Hematopoietic multipotent progenitor cell treated with erythropoietin and hydrocortisone succinate and interleukin-3 and kit ligand, for 15 days (in vitro differentiated cells): ENCODE results near the gene TMEM51.

Experiments
- DNase-seq: peaks from one replicate; pipeline ENCODE4 v3.0.0-alpha.2; 2015; ENCODE audit warnings: low spot score

TMEM51 gene

GRCh38 chr1:15246960-15247614 lies 93.5 kb downstream of the TMEM51 start, which contains the start of gene FHAD1:
Gene FHAD1 (plus strand): TSS chr1:15247223. CDS start chr1:15251785, 4,562 bp downstream.
- DNase-seq: peak; percentile 20

DNA sequence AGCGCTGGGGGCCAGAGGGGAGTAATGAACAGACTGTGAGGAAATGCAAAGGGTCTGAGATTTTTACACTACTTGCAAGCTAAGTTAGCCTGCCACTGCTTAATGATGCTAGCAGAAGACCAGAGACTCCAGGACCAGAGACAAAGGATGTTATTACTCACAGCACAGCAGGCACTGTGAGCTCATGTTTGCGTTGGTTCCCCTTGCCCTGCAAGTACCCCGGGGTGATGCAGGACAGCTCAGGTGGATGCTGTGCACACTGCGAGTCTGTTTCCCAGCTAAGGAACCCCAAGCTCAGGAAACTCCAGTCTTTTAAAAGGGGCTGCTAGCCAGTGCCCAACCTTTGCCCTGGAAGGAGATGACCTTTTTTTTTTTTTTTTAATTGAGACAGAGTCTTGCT lies 94.7 kb downstream of the TMEM51 start:
- no peak for DNase-seq

DNA sequence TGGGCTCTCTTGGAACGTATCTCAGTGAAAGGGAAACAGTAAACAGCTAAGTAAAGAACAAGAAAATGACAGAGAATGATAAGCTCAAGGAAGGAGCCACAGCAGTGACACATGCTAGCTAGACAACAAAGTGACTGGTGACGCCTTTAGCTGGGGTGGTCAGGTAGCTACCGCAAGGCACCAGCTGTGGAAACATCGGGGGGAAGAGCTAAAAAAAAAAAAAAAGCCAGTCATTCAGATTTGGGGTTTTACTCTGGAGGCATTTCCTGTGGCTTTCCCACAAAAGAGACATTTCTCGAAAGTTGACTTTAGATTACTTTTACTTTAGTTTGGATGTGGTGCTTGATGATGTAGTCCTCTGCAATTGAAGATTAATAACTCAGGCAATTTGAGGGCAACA lies 95.5 kb downstream of the TMEM51 start:
- DNase-seq: no peak

DNA sequence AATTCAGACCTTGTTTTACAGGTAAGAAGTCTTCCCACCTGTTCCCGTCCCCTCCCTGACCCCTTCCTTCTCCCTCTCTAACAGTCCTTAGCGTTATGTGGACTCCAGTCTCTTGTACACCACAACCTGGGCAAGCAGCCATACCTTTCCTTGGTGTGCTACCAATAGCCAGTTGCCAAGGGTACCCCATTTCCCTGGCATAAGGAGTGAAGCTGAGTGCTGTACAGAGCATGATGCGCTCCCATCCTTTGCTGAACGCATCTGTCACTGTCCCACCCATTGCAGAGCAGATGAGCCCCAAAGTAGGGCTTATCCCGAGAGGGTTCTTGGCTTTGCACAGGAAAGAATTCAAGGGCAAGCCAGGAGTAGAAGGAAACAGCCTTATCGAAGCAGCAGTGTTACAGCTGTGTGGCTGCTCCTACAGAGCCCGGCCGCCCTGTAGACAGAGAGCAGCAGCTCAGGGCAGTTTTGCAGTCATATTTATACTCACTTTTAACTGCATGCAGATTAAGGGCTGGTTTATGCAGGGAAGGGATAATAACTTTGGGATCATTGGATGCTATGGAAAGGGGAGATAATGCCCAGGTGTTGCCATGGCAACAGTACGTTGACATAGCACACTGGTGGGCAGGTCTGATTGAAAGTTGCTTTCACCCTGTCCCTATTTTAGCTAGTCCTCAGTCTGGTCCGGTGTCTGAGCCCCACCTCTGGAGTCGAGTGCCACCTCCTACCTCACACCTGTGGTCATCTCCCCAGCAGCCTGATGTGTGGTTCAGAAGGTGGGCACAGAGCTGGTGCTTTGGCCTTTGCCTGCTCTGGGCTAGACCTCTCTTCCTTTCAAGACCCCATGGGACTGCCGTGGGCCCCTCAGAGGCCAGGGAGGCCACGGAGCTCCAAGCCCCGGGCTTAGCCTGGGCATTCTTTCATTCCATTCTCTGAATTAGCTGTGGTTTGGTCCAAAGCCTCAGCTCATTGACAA lies 98.6 kb downstream of the TMEM51 start:
- no peak for DNase-seq

- DNase-seq: no peak
These were observed 101.0 kb downstream of the TMEM51 start for GRCh38 chr1:15254559-15254958.

- DNase-seq: no peak
These were observed 102.1 kb downstream of the TMEM51 start for GRCh38 chr1:15255582-15256149.

GRCh38 chr1:15256584-15256983 lies 103.0 kb downstream of the TMEM51 start:
- no peak for DNase-seq

DNA sequence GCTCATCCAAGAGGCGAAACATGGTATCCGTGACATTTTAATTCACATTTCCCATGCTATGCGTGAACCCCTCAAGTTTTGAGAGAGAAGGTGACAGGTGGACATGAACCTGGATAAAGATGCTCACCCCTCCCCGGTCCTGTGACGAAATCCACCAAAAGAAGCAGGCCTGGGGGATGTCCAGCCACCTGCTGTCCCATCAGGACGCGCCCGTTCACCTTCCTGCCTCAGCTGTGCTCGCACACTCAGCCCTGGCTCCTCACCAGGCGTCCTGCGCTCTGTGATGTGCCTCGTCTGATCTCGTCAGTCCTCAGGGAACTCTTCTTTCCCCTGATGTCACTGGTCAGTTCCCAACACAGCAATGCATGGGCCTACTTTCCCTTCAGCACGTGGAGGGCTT lies 103.8 kb downstream of the TMEM51 start:
- no peak for DNase-seq

- DNase-seq: no peak
These were observed 105.5 kb downstream of the TMEM51 start for GRCh38 chr1:15258833-15259621.

DNA sequence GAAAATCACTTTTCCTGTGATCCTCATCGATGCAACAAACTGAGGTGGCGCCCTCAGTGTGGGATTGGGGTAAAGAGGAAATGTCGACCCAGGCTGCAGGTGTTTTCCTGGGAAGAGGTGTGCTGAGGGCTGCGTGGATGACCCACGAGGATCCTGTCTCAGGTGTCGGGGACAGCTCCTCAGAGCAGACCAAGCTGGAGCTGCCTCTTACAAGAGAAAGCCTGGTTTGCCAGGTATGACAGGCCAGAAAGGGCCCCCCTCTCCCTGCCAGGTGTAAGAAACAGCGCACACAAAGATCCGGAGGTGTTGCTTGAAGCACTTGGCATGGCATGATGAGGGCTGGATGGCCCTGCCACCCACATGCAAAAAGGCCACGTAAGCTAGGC lies 106.1 kb downstream of the TMEM51 start:
- DNase-seq: no peak

DNA sequence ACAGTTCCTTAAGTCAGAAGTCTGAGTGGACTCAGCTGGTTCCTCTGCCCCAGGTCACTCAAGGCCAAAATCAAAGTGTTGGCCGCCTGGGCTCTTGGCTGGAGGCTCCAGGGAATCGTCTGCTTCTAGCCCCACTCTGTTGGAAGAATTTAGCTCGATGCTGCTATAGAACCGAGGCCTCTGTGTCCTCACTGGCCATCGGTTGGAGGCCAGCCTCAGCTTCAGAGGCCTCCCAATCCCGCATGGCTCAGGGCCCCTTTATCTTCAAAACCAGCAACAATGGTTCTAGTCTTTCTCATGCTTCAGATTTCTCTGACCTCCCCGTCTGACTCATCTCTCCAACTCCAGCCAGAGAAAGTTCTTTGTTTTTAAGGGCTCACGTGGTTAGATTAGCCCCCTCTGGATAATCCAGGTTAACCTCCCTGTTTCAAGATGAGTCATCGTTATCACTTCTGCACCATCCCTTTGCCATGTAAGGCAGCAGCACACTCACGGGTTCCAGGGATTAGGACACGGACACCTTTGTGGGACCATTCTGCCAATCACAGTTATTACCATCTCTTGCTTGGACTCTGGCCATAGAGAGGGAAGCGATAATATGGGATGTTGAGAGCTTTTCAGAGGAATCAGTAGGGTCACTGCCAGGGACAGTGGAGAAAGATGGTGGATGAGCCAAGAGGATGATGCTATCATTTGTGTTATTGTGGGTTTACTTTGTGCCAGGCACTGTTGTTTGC lies 107.0 kb downstream of the TMEM51 start:
- no peak for DNase-seq

DNA sequence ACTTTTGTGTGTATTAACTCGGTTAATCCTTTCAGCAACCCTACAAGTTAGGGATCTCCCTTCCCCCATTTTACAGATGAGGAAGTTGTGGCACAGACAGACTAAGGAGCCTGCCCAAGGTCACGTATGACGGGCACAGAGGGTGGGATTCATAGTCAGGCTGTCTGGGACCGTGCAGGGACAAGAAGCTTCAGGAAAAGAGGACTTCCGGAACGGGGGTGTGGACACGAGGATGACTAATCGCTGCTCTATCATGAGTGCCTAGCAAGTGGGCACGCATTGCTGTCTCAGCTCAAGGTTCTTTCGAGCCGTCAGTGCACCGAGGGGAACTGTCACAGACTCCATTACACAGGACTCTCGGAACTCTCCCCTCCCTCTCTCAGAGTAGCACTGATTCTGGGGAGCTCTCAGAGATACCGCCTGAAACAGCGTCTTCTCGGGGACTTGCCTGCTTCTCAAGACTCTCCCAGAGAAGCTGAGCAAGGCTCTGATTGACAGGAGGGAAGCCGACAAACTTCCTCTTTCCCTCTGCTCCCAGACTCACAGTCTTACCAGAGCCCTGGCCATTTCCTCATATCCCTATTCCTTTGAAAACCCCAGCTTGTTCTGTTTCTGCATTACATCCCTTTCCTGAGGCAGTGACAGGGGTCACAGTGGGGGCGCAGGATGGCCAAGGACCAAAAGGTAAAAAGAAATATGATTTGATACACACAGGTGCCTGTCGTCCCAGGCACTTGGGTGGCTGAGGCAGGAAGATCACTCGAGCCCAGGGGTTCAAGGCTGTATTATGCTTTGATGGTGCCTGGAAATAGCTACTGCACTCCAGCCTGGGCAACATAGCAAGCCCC lies 107.8 kb downstream of the TMEM51 start:
- no peak for DNase-seq

- DNase-seq: no peak
These were observed 108.4 kb downstream of the TMEM51 start for GRCh38 chr1:15262003-15262377.

- no peak for DNase-seq
These were observed 109.2 kb downstream of the TMEM51 start for GRCh38 chr1:15262706-15263105.

DNA sequence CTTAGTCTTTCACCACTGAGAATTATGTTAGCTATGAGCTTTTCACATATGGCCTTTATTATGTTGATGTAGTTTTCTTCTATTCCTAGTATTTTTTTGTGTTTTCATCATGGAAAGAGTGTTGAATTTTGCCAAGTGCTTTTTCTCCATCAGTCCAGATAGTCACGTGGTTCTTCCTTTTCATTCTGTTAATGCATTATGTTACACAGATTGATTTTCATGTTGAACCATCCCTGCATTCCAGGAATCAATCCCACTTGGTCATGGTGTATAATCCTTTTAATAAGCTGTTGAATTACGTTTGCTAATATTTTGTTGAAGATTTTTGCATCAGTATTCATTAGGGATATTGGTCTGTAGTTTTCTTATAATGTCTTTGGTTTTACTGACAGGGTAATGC lies 111.2 kb downstream of the TMEM51 start:
- DNase-seq: no peak
